KBM-7 (cell line): ENCODE measurements around the gene POLA2.

Source experiments
- DNase-seq: peaks from one replicate; pipeline ENCODE4 v3.0.0-alpha.2; 2015
- in situ Hi-C: fragments of 300-500 bp; cut with MboI; formaldehyde crosslinking; loops from 2 replicates; pipeline ENCODE4 v1.14.3; 2020; ENCODE audit warnings: low sequenced_read_pairs, low pct_unique_long_range_greater_than_20kb, mixed read lengths

Gene POLA2

DNA sequence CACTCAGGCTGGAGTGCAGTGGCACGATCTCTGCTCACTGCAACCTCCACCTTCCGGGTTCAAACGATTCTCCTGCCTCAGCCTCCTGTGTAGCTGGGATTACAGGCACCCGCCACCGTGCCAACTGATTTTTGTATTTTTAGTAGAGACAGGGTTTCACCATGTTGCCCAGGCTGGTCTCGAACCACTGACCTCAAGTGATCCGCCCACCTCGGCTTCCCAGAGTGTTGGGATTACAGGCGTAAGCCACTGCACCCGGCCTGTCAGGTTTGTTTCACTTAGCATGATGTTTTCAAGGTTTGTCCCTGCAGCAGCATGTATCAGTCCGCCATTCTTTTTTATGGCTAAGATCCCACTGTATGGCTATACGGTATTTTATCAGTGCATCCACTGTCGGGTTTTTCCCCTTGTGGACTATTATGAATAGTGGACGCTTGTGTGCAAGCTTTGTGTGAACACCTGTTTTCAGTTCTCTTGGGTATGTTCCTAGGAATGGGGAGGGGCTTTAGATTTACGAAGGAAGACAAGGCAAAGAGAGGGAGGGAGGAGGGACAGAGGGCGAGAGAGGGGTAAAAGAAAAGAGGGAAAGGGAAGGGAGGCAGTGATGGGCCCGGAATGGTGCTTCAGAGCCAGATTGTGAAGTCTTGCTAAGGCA lies 39.0 kb downstream of the POLA2 start:
- in situ Hi-C loops = no loop called here
- DNase-seq = no peak

GRCh38 chr11:65301491-65302329 lies 39.9 kb downstream of the POLA2 start:
- DNase-seq = no peak

GRCh38 chr11:65303555-65303954 lies 41.8 kb downstream of the POLA2 start:
- in situ Hi-C loops = no loop called here
- DNase-seq = no peak

More at GRCh38 chr11:65301491-65302329, 39.9 kb downstream of the POLA2 start:
- in situ Hi-C loops = no loop called here

GRCh38 chr11:65304110-65304509 lies 42.3 kb downstream of the POLA2 start:
- in situ Hi-C loops = no loop called here

GRCh38 chr11:65304613-65305012 lies 42.9 kb downstream of the POLA2 start:
- in situ Hi-C loops = no loop called here
- DNase-seq = no peak

More at GRCh38 chr11:65304110-65304509, 42.3 kb downstream of the POLA2 start:
- no peak for DNase-seq

DNA sequence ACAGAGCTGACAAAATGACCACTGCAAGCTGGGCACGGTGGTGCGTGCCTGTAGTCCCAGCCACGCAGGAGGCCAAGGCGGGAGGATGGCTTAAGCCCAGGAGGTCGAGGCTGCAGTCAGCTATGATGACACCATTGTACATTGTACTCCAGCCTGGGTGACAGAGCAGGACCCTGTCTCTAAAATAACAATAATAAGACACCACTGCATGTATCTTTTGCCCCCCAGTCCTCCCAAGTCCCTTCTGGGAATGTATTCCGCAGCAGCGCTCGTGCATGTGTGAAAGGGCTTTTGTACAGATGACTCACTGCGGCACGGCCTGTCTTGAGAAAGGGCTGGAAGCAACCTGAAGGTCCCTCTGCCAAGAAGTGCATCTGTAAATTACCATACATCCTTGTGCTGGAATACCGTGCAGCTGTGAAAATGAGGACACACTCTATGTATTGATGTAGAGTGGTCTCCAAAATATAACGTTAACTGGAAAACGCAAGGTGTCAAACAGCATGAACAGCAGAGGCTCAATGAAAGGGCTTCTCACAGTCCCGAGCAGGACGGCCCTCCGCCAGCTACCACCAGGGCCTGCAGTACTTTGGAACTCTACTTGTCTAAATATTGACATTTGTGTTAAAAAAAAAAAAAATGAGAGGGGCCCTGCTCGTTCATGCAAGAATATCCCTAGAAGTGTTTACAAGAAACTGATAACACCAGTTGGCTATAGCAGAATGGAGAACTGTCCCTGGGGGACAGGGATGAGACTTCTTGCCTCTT lies 43.9 kb downstream of the POLA2 start:
- in situ Hi-C loops = no loop called here
- DNase-seq = no peak

- in situ Hi-C loops = no loop called here
- DNase-seq = no peak
These were observed 45.8 kb downstream of the POLA2 start for GRCh38 chr11:65307298-65308229.

GRCh38 chr11:65308281-65308891 lies 46.6 kb downstream of the POLA2 start:
- in situ Hi-C loops = no loop called here
- DNase-seq = no peak

DNA sequence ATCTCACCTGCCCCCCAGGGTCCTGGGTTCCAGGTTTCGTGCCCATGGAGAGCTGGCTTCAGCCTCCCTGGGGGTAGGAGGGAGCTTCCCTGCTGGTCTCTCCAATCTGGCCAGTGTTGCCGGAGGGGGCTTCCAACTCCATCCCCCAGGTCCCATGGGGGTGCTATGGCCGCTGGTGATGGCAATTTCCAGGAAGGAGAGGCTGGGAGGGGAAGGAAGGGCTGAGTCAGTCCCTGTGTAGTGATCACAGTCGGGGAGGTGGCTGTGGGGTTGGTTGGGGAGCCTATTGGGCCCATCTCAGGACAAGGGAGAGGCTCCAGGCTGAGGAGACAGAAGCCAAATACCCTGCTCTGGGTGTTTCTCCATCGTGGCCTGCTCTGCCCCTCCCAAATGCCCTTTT lies 47.2 kb downstream of the POLA2 start:
- in situ Hi-C loops = no loop called here
- DNase-seq = no peak

DNA sequence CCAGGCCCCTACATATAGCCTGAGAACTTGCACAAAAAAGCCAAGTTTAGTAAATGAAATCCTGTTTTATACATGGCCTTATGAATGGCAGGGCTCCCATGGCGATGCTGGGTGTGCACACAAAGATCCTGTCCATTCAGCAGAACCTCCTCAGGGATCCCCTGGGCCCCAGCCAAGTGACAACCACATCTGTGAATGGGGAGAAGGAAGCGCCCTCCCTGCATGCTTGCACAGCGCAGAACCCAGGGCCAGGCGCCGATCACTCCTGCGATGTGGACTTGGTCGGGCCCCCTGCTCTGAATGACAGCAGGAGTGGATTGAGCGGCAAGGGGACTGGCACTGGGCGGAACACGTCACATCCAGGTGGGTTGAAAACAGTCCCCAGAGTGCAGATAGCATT lies 48.5 kb downstream of the POLA2 start:
- in situ Hi-C loops = no loop called here
- DNase-seq = no peak

DNA sequence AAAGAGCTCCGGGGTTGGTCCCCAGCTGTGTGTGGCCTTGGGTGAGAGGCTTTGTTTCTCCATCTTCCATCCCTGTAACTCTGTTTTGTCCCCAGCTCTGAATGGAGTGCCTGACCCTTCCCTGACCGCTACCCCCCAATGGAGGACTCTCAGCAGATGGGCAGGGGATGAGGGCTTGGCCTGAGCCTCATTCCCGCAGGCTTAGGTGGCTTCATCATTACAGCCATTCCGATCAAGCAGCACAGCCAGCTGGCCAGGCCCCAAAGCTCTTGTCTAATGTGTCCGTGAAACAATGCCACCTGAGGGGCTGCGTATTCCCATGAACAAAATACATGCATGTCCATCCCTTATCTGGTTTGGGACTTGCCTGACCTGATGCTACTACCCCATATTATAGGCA lies 49.0 kb downstream of the POLA2 start:
- no peak for DNase-seq
- in situ Hi-C loops = no loop called here

GRCh38 chr11:65311170-65311678 lies 49.5 kb downstream of the POLA2 start:
- no peak for DNase-seq
- in situ Hi-C loops = no loop called here

- DNase-seq = peak; percentile 74
- in situ Hi-C loops = no loop called here
These were observed 52.9 kb downstream of the POLA2 start, which contains the start of gene CDC42EP2 for GRCh38 chr11:65314501-65315203. TSS of gene CDC42EP2 (plus strand) at chr11:65314866. CDS start at chr11:65320899, 6,033 bp downstream.

DNA sequence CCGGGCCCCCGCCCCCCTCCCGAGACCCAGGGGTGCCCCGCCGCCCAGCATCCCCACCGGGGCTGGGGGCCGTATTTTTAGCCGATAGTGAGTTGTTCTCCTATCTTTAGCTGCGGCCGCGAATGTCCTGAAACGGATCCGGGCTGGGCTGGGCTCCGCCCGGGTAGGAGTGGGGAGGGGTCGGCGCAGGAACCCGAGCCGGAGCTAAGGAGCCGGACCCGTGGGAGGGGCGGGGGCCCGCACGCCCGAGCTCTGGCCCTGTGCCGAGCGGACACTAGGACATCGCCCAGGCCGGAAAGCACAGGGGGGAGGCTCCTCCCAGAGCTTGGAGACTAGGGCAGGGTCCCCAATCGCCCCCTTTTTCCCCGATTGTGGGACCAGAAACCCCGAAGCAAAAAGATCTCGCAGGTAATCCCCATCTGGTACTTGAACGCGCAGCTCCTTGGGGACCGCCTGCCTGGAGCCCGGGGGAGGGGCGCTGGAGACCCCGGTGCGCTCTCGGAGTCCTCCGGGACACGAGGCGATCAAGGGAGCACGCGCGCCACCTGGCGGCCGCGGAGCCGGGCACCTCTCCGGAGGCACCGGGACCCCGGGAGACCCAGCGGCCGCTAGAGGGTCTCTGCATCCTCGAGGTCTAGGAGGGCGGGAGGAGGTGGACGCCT lies 53.6 kb downstream of the POLA2 start:
- in situ Hi-C loops = no loop called here

GRCh38 chr11:65315866-65316226 lies 54.1 kb downstream of the POLA2 start:
- in situ Hi-C loops = no loop called here
- no peak for DNase-seq

More for the DNA sequence above, 53.6 kb downstream of the POLA2 start:
- peak; percentile 87 for DNase-seq

GRCh38 chr11:65316227-65317024 lies 54.7 kb downstream of the POLA2 start:
- in situ Hi-C loops = no loop called here
- no peak for DNase-seq
